Amniotic epithelial cell (primary cell): ENCODE measurements around the gene PDX1.

Experiments
- DNase-seq: peaks from one replicate; pipeline ENCODE4 v3.0.0-alpha.2; 2010; ENCODE audit warnings: low read depth

The PDX1 gene

GRCh38 chr13:27970382-27971235 is 50.8 kb downstream of the PDX1 start:
- DNase-seq: no peak

- no peak for DNase-seq
These were observed 51.4 kb downstream of the PDX1 start for GRCh38 chr13:27971236-27971645.

- DNase-seq: no peak
These were observed 52.1 kb downstream of the PDX1 start for GRCh38 chr13:27971776-27972477.

- no peak for DNase-seq
These were observed 52.6 kb downstream of the PDX1 start for GRCh38 chr13:27972478-27972820.

GRCh38 chr13:27973291-27973690 is 53.5 kb downstream of the PDX1 start:
- DNase-seq: no peak

- DNase-seq: no peak
These were observed 54.3 kb downstream of the PDX1 start for GRCh38 chr13:27973961-27974662.
